Transverse colon (tissue), 4 donors: Measurements from ENCODE around the gene TRIP11.

ENCODE experiments used
- EP300 ChIP-seq: sonication (generic); formaldehyde crosslinking; IDR thresholded peaks from one replicate; pipeline ENCODE4 v1.6.1; 2017; ENCODE audit warnings: antibody characterized with exemption, low read depth
- POLR2A ChIP-seq: fragments of 450-650 bp; IDR thresholded peaks from one replicate; pipeline ENCODE4 v1.6.1; 2016; ENCODE audit warnings: antibody characterized with exemption, mild to moderate bottlenecking, moderate library complexity
- POLR2AphosphoS5 ChIP-seq, 3 donors: sonication (generic); formaldehyde crosslinking; IDR thresholded peaks; one replicate each; pipeline ENCODE4 v1.6.1; 2016; ENCODE audit warnings: antibody characterized with exemption in 3 of 3
- TF ChIP-seq, protein P1 (sequence below), 5 experiments: fragments of 200-600 bp in 3 of 5; fragments of 450-650 bp in 2 of 5; sonication (generic) in 3 of 5; IDR thresholded peaks; 1 replicate in 2 of 5; 2 replicates in 3 of 5; pipeline ENCODE4 v1.5.1; 2016 to 2017; ENCODE audit warnings: antibody characterized with exemption in 5 of 5, inconsistent platforms in 3 of 5, mild to moderate bottlenecking in 2 of 5, moderate library complexity in 1 of 5

DNA sequence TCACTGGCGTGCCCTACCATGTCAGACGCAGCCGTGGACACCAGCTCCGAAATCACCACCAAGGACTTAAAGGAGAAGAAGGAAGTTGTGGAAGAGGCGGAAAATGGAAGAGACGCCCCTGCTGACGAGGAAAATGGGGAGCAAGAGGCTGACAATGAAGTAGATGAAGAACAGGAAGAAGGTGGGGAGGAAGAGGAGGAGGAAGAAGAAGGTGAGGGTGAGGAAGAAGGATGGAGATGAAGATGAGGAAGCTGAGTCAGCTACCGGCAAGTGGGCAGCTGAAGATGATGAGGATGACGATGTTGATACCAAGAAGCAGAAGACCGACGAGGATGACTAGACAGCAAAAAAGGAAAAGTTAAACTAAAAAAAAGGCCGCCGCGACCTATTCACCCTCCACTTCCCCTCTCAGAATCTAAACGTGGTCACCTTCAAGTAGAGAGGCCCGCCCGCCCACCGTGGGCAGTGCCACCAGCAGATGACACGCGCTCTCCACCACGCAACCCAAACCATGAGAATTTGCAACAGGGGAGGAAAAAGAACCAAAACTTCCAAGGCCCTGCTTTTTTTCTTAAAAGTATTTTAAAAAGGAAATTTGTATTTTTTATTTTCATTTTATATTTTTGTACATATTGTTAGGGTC, 13.2 kb downstream of the TRIP11 start:
- TF ChIP-seq EP300 (no peak), POLR2A (no peak), POLR2AphosphoS5 (IDR thresholded peaks at IDR 0.05) (no peak)
- TF ChIP-seq, protein P1, sequence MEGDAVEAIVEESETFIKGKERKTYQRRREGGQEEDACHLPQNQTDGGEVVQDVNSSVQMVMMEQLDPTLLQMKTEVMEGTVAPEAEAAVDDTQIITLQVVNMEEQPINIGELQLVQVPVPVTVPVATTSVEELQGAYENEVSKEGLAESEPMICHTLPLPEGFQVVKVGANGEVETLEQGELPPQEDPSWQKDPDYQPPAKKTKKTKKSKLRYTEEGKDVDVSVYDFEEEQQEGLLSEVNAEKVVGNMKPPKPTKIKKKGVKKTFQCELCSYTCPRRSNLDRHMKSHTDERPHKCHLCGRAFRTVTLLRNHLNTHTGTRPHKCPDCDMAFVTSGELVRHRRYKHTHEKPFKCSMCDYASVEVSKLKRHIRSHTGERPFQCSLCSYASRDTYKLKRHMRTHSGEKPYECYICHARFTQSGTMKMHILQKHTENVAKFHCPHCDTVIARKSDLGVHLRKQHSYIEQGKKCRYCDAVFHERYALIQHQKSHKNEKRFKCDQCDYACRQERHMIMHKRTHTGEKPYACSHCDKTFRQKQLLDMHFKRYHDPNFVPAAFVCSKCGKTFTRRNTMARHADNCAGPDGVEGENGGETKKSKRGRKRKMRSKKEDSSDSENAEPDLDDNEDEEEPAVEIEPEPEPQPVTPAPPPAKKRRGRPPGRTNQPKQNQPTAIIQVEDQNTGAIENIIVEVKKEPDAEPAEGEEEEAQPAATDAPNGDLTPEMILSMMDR (IDR thresholded peaks at IDR 0.05): no peak
